ENCODE results near the gene PODN.

Gene PODN

GRCh38 chr1:53048960-53049573 is 12.9 kb upstream of the PODN start:
- no peak overlapping the region for H3K4me3 ChIP-seq (replicated peaks; ENCODE audit: low read depth, low read length)

GRCh38 chr1:53049574-53049967 is 12.4 kb upstream of the PODN start:
- no peak for TF ChIP-seq CTCF (IDR thresholded peaks at IDR 0.05; ENCODE audit: low read depth, low read length, missing control alignments)
- no peak overlapping the region for H3K4me3 ChIP-seq (replicated peaks; ENCODE audit: low read depth, low read length)
- no peak for DNase-seq (ENCODE audit: extremely low read depth, low read depth)

More at GRCh38 chr1:53048960-53049573, 12.9 kb upstream of the PODN start:
- no peak for TF ChIP-seq CTCF (IDR thresholded peaks at IDR 0.05; ENCODE audit: low read depth, low read length, missing control alignments)
- DNase-seq (ENCODE audit: extremely low read depth, low read depth), result no peak

GRCh38 chr1:53050310-53050709 is 11.7 kb upstream of the PODN start:
- no peak for TF ChIP-seq CTCF (IDR thresholded peaks at IDR 0.05; ENCODE audit: low read depth, low read length, missing control alignments)
- DNase-seq (ENCODE audit: extremely low read depth, low read depth), result no peak
- no peak overlapping the region for H3K4me3 ChIP-seq (replicated peaks; ENCODE audit: low read depth, low read length)

GRCh38 chr1:53051676-53052075 is 10.3 kb upstream of the PODN start:
- no peak for DNase-seq (ENCODE audit: extremely low read depth, low read depth)
- no peak overlapping the region for H3K4me3 ChIP-seq (replicated peaks; ENCODE audit: low read depth, low read length)
- no peak for TF ChIP-seq CTCF (IDR thresholded peaks at IDR 0.05; ENCODE audit: low read depth, low read length, missing control alignments)

GRCh38 chr1:53057127-53057526 is 4.9 kb upstream of the PODN start:
- no peak for TF ChIP-seq CTCF (IDR thresholded peaks at IDR 0.05; ENCODE audit: low read depth, low read length, missing control alignments)
- DNase-seq (ENCODE audit: extremely low read depth, low read depth), result no peak
- no peak overlapping the region for H3K4me3 ChIP-seq (replicated peaks; ENCODE audit: low read depth, low read length)

GRCh38 chr1:53060579-53060978 is 1.4 kb upstream of the PODN start:
- DNase-seq (ENCODE audit: extremely low read depth, low read depth), result no peak
- no peak for TF ChIP-seq CTCF (IDR thresholded peaks at IDR 0.05; ENCODE audit: low read depth, low read length, missing control alignments)
- no peak overlapping the region for H3K4me3 ChIP-seq (replicated peaks; ENCODE audit: low read depth, low read length)
